NCI-H1930 (cell line): ENCODE results near the gene CATSPER3.

Experiments used
- DNase-seq, 2 experiments: peaks; one replicate each; lab custom pipeline; 2025; lab: John Stamatoyannopoulos, UW

CATSPER3 gene

DNA sequence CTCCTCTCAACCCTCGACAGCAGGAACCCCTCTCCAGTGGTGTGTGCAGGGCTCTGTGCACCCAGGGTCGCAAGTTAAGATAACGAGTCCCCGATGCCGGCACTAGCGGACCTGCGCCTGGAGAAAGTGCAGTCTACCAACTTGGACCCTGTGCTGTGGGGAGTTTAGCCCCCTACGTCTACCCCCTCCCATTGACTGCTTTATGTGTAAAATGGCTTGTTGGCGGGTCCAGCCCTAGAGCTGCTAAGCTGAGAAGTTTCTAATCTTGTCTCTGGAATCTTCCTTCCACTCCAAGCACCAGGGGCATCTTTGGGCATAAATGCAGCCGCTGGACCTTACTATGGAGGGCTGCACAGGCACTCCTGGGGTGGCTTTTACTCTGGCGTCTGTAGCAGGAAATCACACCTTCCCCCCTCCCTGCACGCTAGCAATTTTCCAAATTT lies 73.5 kb downstream of the CATSPER3 start:
- DNase-seq, result no peak

DNA sequence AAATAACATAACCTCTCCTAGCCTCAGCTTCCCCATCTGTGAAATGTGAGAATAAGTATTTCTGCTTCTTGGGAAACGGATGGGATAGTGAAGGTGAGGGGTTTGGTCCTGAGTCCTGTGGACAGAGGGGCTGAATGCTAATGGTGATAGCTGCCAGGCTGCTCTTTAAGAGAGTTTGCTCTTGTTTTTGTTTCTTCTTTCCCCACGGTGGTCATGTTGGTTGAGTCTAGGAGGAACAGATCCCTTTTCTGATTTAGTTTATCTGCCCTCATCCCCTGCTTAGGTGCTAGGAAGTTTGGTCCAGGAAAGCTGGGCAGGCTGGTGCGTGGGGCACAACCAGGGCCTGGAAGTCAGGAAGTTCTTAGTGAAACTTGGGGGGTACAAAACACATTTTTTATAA lies 74.0 kb downstream of the CATSPER3 start:
- no peak for DNase-seq

DNA sequence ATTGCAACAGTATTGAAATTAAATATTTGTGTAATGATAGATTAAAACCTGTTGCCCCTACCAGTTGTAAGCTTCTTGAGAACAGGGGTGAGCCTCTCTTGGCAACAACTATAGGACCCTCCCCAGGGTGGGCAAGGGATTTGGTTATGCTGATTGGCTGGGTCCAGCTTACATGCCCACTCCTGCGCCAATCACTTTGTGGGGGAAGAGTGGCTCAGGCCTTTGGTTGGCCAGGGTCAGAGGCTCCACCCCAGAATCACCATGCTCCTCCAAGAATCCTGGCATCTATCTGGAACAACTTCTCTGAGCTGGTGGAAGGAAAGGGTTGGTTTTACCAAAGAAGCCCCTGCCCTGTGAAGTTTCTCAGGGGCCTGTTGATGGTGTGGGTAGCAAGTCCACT lies 74.9 kb downstream of the CATSPER3 start:
- DNase-seq, result no peak

DNA sequence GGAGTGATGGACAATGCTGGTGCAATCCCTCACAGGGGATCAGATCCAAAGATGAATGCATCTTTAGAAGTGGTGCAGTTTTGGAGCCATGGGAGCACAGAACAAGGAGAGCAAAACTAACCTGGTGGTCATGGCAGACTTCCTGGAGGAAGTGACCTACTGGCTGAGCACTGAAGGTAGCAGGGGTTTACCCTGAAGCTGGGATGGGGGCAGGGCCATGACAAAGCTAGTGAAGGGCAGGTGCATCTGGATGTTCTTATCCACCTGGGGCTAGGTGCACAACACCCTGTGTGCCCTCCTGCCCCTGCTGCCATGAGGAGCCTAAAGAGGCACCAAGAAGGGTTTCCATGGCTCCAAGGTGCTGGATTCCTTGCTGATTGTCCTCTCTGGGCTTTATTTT lies 77.8 kb downstream of the CATSPER3 start:
- DNase-seq, result no peak

DNA sequence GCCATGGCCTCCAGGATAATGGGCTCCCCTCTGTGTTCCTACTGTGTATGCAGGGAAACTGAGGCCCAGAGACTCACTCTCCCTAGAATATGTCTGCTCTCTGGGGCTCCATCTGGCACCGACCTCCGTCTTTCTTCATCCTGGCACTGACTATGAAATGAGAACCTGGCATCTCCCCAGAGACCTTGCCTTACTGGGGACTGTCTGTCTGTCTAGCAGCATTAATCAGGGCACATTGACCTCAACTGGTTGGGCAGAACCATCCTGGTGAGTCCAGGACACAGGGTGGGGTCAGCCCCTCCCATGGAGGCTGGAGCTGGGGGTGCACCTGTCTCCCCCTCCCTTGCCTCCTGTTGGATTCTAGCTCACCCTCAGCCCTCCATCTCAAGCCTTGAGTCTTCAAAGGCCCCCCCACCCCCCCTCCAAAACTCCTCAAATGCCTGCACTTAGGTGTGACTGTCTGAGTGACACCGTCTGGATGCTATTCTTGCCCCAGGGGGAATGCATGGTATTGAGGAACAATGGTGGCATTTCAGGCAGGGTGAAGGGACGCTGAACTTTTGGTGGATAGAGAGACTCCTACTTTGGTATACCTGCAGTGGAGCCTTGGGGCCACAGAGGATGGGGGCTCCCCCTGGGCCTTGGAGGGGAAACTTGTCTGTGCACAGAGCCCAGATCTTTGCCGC lies 79.1 kb downstream of the CATSPER3 start:
- DNase-seq, result no peak

DNA sequence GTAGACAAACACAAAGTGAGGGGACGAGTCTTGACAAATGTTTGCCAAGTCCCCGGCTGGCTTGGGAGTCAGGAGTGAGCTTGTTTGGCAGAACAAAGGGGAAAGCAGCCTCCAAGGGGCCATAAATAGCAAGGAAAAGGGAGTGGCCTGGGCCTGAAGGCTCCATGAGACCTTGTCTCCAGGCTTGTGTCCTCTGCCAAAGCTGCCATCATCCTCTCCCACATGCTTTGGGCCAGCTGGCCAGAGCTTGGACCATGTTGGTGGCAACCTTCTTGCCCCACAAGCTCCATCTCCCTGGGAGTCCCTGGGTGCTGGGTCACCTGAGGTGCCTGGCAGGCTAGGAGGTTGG lies 79.6 kb downstream of the CATSPER3 start:
- no peak for DNase-seq

DNA sequence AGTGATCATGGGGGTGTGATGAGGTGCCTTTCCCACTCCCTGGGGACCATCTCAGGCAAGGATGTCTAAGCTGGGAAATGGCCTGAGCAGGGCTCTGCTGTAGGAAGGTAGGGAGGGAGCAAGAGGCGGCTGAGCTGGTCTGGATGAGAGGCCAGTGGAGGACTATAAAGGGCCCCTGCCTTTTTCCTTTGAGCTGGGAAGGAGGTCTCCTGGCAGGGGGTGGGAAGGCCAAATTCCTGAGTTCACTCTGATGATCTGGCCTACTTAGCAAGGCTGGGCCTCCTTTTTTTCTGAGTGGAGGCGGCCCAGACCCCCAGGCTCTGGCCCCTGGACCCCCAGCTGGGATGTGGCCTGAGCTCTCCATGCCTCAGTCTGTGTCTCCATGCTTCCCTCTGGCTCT lies 80.6 kb downstream of the CATSPER3 start:
- no peak for DNase-seq

DNA sequence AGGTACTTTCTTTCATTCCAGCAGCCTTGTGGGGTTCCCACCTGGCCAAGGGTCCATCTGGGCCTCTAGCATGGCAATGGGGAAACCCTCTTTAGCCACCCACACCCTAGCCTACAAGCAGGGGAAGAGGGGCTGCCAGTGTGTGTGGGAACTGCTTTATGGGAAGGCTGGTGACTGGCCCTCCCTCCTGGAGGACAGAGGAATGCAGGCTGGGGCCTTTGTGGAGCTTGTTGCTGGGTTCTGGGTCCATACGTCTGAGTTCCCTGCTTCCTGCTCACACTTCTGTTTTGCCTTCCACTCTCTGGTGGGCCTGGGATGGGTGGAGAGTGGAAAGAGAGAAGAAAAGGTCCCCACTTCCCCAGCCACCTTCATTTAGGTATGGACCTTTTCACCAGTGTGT lies 81.2 kb downstream of the CATSPER3 start:
- no peak for DNase-seq

DNA sequence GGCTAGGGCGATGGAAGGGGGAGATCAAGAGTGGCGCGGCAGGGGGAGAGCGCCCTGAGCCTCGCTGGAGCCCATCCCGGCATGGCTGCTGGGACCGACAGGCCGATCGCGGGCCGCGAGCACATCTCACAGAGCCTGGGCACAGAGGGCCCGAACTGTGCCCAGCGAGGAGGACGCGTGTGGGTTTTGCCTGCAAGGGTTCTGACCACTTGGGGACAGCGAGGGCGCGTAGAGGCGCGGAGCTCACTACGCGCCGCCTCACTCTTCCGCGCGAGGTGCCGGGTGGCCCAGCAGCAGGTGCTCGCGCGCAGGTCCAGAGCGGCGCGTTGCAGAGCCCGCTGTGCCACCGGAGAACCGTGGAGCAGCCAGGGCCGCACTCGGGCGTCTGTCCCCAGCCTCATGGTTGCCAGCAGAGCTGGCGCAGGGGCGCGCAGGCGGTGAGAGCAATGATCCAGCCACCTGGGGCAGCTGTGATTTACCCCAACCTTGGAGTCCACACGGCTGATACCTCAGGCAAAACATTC lies 82.6 kb downstream of the CATSPER3 start:
- DNase-seq, result no peak

DNA sequence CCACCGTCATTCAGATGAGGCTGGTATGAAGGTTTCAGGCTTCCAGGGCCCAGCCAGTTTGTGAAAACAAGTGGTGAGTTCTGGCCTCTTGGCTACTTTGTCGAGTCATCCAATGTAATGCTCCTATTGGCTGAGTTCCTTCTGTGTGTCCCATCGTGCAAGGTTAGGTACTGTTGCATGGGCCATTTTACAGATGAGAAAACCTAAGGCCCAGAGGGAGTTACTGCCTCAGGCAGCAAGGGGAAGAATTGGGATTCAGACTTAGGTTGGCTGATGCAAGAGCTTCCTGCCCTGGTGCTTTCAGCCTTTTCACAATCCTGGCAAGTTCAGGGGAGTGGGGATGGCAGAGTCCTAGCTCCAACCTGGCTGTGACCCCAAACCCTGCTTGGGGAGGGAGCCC lies 83.7 kb downstream of the CATSPER3 start:
- no peak for DNase-seq

DNA sequence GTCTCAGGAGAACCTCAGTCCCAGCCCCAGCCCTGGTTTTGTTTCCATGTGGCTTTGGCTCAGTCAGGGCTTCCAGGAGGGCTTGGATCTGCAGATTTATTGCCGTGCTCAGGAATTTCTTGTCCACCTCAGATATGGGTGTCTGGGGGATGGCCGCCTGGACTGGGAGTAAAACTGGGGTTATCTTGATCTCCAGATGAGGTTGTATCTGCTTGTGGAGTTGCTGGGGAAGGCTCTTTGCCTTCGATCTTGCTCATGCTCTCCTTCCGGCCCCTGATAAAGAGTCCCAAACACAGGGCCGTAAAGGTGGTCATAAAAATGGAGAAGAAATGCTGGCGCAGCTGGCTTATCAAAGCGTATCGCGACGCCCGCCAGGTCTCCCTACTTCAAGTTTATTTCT lies 84.2 kb downstream of the CATSPER3 start:
- DNase-seq, result no peak

DNA sequence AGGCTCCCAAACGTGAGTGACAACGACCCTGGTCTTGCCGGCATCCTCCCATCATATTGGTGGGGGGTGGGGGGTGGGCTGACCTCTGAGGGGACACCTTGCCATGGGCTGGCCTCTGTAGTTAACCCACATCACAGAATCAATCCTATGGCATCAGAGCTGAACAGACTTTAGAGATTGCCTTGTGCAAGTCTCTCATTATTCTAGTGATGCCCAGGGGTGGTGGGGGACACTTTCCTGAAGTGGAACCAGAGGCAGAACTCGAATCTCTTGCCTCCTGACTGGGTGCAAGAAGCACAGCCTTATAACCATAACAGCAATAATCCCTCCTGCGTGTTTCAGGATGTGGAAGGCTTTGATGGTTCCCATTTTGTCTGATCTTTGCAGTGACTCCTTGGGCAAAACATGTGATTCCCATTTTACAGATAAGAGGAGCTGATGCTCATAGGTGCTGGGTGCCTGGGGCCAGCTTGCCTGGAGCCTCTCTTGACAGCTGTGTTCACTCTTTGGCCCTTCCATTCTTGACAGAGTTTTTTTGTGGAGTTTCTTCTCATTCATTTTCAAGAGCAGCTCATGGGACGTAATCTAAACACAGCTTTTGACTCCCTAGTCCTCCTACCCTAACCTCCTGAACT lies 84.9 kb downstream of the CATSPER3 start:
- no peak for DNase-seq

DNA sequence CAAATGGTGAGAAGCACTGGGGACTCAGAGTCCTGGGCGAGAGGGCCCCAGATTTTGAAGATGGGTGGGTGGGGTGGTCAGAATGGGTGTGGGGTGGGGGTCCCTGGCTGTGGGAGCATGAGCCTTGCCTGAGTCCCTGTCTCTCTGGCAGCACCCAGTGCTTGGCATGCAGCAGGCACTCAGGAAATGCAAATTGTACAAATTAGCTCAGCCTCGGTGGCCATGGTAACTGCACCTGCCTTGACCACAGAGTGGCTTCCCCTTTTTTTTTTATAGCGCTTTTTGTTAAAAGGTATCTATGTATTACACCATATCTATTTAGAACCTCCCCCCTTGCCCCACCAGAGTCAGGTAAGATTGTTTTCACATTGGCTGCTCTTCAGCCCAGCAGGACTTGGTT lies 85.6 kb downstream of the CATSPER3 start:
- no peak for DNase-seq

DNA sequence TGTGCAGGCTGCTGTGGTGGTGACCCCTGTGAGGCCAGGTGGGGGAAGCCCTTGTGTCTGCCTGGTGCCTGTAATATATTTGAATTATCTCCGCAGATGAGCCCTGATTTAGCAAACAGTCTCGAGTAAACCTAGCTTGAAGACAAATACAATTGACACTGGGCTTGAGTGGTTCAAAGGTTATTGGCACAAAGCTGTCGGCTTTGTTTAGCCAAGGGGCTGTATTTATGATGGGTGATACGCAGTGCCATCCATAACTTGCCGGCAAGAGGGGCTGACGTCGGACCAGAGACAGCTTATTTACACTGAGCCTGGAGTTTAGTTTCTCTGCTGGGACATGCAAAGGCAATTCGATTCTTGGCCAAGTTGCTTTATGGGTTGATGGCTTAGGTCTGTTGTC lies 86.3 kb downstream of the CATSPER3 start:
- DNase-seq, result no peak

DNA sequence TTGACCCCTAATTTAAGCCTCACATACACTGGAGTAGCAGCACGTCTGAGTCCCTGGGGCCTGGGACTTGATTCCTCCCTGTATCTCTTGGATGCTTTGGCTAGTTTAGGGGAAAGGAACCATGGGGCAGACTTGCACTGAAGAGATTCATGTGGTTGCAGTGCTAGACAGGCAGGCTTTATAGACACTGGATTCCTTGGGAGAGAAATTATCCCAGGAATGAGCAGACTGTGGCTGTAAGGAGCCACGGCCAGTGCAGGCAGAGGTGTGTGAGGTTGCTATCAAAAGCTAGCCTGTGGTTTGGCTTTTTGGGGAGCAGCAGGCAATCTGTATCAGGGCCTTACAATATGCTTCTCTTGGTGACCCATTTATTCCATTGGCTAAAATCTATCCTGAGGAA lies 86.8 kb downstream of the CATSPER3 start:
- no peak for DNase-seq

DNA sequence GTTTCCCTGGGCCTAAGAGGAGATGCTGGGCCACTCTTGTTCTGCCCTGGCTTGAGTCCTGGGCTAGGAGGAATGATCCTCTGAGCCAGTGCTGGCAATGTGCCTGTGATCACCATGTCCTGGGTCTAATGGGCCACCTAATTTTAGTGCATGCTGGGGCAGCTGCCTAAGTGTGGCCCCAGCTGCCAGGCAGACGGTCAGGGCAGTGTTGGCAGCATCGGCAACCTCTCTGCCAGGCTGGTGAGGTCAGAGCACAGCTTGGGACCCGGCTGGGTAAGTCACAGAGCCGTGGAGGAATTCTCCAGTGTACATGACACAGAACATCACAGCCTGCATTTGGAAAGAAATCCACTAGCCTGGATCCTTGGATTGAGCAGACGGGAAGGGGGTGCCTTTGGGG lies 87.7 kb downstream of the CATSPER3 start:
- no peak for DNase-seq

DNA sequence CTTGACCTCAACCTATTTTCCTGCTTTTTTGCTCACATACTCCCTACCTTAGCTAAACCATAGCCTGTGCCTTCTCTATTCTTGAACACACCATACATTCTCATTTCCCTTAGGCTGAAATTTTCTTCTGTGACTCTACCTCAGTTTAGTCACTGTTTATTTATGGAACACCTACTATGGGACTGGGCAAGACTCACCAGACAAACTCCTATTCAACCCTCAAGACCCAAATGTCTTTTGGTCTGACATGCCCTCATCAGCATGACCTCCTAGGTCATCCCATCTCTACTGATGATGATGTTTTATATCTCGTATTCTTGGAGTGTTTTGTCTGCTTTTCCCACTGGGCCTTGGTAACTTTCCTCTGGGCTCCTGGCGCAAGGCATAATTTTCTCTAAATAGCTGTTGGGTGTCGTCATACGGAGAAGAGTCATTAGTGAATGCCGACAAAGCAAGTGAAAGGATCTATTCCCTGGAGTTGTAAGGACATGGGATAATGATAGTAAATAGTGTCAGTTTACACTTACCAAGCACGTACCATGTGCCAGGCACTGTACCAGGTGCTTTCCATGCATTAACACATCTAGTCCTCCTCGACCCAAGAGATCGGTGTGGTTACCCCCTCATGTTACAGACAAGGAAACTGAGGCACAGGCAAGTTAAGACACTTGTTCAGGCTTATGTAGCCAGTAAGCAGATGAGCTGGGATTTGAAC lies 88.8 kb downstream of the CATSPER3 start:
- no peak for DNase-seq

DNA sequence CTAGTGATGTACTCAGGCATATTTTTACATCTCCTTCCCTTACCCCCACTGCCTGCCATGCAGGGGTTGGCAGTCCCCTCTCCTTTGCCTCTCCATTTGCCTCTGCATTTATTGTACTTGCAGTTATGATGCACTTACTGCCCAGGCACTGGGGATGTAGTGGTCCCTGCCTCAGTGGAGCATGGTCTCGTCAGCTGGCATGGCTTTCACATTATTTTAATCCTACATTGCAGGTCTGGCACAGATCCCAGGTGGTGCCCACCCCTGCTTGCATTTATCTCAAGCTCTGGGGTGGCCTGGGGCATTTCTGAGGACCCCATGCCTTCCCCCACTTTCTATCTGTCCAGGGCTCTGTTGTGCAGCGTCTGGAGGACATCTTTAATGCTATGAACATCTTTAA lies 89.5 kb downstream of the CATSPER3 start:
- DNase-seq, result no peak

DNA sequence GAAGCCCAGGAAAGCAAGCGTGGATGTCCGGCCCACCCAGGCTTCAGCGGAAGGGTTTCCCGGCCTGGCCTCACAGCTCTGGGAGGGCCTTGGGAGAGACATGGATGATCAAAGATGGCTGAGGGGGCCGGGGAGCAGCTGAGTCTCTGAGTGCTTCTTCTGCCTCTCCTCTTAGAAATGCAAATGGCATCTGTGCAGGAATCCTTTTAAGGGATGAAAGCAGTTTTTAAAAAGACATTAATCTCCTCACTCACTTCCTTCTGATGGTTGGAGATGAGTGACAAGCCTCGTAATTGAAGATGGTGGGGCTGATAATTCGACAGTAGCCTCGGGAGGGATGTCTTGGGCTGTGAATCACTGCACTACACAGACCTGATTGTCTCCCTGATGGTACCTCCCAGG lies 90.6 kb downstream of the CATSPER3 start:
- no peak for DNase-seq

DNA sequence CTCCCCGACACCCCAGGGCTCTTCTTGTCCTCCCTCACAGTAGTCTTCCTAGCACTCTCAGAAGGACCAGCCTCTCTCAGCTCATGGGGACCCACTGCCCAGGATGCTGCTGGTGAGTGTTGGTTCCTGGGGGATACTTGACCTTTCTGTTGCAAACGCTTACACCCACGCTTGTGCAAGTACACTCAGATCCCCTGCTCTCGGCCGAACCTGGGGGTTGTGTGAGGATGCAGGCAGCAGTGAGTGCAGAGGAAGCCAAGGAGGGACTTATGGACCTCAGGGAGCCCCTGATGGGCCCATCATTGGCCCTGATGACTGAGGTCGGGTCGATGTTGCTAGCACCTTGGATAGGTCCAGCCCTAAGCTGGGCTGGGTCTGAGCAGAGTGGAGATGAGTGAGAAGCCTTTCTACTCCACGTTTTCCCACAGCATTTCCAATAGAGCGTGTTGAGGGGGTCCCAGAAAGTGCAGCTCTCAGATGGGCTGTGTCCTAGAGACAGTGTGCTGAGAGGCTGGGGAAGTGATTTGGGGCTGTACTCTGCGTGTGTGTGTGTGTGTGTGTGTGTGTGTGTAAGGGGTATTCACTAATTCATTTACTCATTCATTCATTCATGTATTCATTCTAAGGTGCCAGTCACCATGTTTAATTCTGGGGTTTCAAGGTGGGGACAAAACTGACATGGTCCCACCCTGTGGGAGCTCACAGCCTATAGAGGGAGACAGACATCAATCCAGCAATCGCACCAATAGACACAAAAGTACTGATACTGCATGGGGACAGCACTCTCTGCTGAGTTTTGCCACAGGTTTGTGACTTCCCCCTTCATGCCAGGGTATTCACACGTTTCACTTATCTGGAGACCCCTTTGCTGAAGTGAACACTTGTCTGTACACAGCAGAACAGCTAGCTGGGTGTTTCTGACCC lies 91.6 kb downstream of the CATSPER3 start:
- no peak for DNase-seq

DNA sequence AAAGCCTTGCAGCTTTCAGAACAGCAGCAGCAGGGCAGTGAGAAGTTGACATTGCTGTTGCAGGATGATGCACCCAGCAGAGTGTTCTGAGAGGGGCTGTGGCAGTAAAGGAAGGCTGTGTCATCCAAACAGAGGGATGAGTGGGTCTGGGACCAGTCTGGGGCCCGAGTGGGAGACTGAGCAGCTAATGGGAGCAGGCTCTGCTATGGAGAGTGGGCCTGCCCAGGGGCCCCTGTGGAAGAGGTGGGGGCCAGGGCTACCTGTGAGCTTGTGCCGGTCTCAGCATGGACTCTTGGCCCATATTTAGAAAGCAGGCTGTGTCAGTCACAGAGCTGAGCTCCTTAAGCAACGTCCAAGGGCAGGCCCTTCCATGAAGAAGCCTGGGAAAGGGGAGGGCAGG lies 92.3 kb downstream of the CATSPER3 start:
- DNase-seq, result no peak

DNA sequence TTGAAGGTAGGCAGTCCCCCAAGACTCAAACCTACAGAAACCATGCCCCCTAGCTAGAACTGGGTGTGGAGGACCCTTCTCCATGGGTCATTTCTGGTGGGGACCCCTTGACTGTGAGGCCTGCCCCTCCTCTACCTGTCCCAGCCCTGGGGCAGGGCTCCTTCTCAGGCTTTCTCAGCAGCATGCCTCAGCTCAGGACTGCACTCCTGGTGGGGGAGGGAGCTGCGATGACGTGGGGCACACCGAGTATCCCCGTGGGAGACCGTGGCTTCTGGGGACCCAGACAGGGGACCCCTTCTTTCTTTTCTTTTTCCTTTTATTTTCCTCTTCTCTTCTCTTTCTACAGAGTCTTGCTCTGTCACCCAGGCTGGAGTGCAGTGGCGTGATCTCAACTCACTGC lies 93.3 kb downstream of the CATSPER3 start:
- DNase-seq, result no peak
